Right lobe of liver (tissue), 6 donors: ENCODE data around the gene FAM228B. TPM values are rescaled to one million over a fixed set of nuclear protein-coding genes. Genes with fewer than 3 reads are reported as not detected.

Source experiments
- ATAC-seq, 4 donors: fragments of 200-7000 bp; cut with Tn5 transposase; one replicate each; pipeline ENCODE4 v1.9.1; 2020; ENCODE audit warnings: mild to moderate bottlenecking in 4 of 4, moderate library complexity in 4 of 4
- DNase-seq, 3 donors: peaks; one replicate each; pipeline ENCODE4 v3.0.0-alpha.2; 2020
- H3K27ac ChIP-seq, 3 donors: fragments of 200-600 bp; one replicate each; pipeline ENCODE4 v1.8.0; 2022
- H3K27me3 ChIP-seq, 2 donors: fragments of 200-600 bp; one replicate each; pipeline ENCODE4 v1.8.0; 2022
- H3K36me3 ChIP-seq, 4 donors: fragments of 200-600 bp; sonication (generic) in 1 of 4; one replicate each; pipeline versions ENCODE4 v1.5.1 to v1.8.0; 2017 to 2022; ENCODE audit warnings: control low read depth in 1 of 4
- H3K4me1 ChIP-seq, 4 donors: fragments of 200-600 bp; sonication (generic) in 1 of 4; one replicate each; pipeline versions ENCODE4 v1.5.1 to v1.8.0; 2017 to 2022; ENCODE audit warnings: control low read depth in 1 of 4
- H3K4me3 ChIP-seq, 3 donors: fragments of 200-600 bp; one replicate each; pipeline ENCODE4 v1.8.0; 2022
- H3K9me3 ChIP-seq, 4 donors: fragments of 200-600 bp; sonication (generic) in 1 of 4; one replicate each; pipeline versions ENCODE4 v1.5.1 to v1.8.0; 2017 to 2022; ENCODE audit warnings: control low read depth in 1 of 4
- CTCF ChIP-seq, 4 donors: fragments of 200-600 bp in 3 of 4; fragments of 450-650 bp in 1 of 4; IDR thresholded peaks; one replicate each; pipeline versions ENCODE4 v1.5.1 to v1.8.0; 2016 to 2022; ENCODE audit warnings: antibody characterized with exemption in 4 of 4, mild to moderate bottlenecking in 2 of 4
- POLR2A ChIP-seq: fragments of 450-650 bp; IDR thresholded peaks from one replicate; pipeline ENCODE4 v1.6.1; 2017; ENCODE audit warnings: antibody characterized with exemption, mild to moderate bottlenecking
- WGBS: methylation state at CpG from one replicate; pipeline ENCODE4 v1.1.6; 2018; ENCODE audit warnings: low coverage, low lambda C conversion rate; ENCODE audit not compliant: insufficient coverage; ENCODE audit errors: missing lambda C conversion rate; 5-methylcytosine and 5-hydroxymethylcytosine counted together
- intact Hi-C, 2 donors: fragments of 100-400 bp; cut with DNase I; formaldehyde crosslinking; loops; one replicate each; pipeline versions ENCODE4 v1.11.2 to v1.14.1; 2022
- total RNA-seq, 6 experiments: library from RNA; depleted of rRNA in 2 of 6; stranded (reverse); fragments of >200 nt in 2 of 6; fragmentation: NEBNext Ultra II Directional in 3 of 6; extraction: Animal tissue kit (Norgen Biotek cat#: 25700) in 3 of 6; gene quantifications; one replicate each; pipeline versions ENCODE4 v1.1.0 to v1.2.4, GENCODE V29; 2016 to 2023
- donor health status: DM: no; HTN: yes; CAD: no.
- donor health status: DM: no; HTN: no; CAD: no.
- donor health status: DM: no; HTN: no; CAD: no.
- donor health status: DM: no; HTN: yes; CAD: no.
- donor health status: DM: no; HTN: yes; CAD: no.

FAM228B gene
- total RNA-seq, 6 experiments from 2014 or later: 2.8 to 4.6 (median 3.7) TPM

- TF ChIP-seq POLR2A (no peak), CTCF (IDR thresholded peaks at IDR 0.05) (no peak)
- H3K9me3 ChIP-seq: no peaks in the 10 kb centered on the region
- 100% methylated on average over 1 of the region's 4 CpGs for WGBS
- H3K27ac ChIP-seq: no peak overlapping the region
- DNase-seq (no peak), ATAC-seq (no peak)
- no peaks in the 10 kb centered on the region for H3K4me1 ChIP-seq
- no peaks in the 10 kb centered on the region for H3K27me3 ChIP-seq
- no peak overlapping the region for H3K4me3 ChIP-seq
- intact Hi-C loops: no loop called here
- H3K36me3 ChIP-seq: peaks cover 0 to 50% (median 6%) of the 10 kb centered on the region in 4 donors
These were observed 81.9 kb downstream of the FAM228B start for GRCh38 chr2:24205131-24205530.

GRCh38 chr2:24206242-24206641 is 83.0 kb downstream of the FAM228B start:
- no peak overlapping the region for H3K4me3 ChIP-seq
- no peaks in the 10 kb centered on the region for H3K9me3 ChIP-seq
- H3K27me3 ChIP-seq: no peaks in the 10 kb centered on the region
- intact Hi-C loops: no loop called here
- no peaks in the 10 kb centered on the region for H3K4me1 ChIP-seq
- WGBS: no CpG with 5 or more reads among the region's 6 CpGs
- no peak for ATAC-seq
- H3K27ac ChIP-seq: no peak overlapping the region
- no peak for DNase-seq
- H3K36me3 ChIP-seq: peaks cover 0 to 58% (median 7%) of the 10 kb centered on the region in 4 donors
- no peak for TF ChIP-seq POLR2A
- TF ChIP-seq CTCF (IDR thresholded peaks at IDR 0.05): no peak

- WGBS: 78% methylated on average over 8 of the region's 8 CpGs
- ATAC-seq (no peak), DNase-seq (no peak)
- Histone ChIP-seq H3K27ac (no peak overlapping the region), H3K4me3 (no peak overlapping the region), H3K27me3 (no peaks in the 10 kb centered on the region), H3K4me1 (no peaks in the 10 kb centered on the region), H3K36me3 (peaks cover 0 to 62% (median 9%) of the 10 kb centered on the region in 4 donors), H3K9me3 (no peaks in the 10 kb centered on the region)
- TF ChIP-seq CTCF (IDR thresholded peaks at IDR 0.05): no peak
- TF ChIP-seq POLR2A: no peak
- intact Hi-C loops: no loop called here
These were observed 83.4 kb downstream of the FAM228B start for GRCh38 chr2:24206714-24207113.

- WGBS: 80% methylated on average over 6 of the region's 11 CpGs
- H3K4me3 ChIP-seq: no peak overlapping the region
- DNase-seq: no peak
These were observed 84.1 kb downstream of the FAM228B start for GRCh38 chr2:24207359-24207758.

More at GRCh38 chr2:24207359-24207758, 84.1 kb downstream of the FAM228B start:
- no peaks in the 10 kb centered on the region for H3K9me3 ChIP-seq
- no peak overlapping the region for H3K27ac ChIP-seq
- ATAC-seq: no peak
- TF ChIP-seq POLR2A (no peak), CTCF (IDR thresholded peaks at IDR 0.05) (no peak)
- no peaks in the 10 kb centered on the region for H3K4me1 ChIP-seq
- intact Hi-C loops: no loop called here
- H3K36me3 ChIP-seq: peaks cover 0 to 69% (median 12%) of the 10 kb centered on the region in 4 donors
- no peaks in the 10 kb centered on the region for H3K27me3 ChIP-seq
